GM19328 (cell line): ENCODE data around the gene PLXNA2.

Source experiments
- ATAC-seq: cut with Tn5 transposase; IDR thresholded peaks from one replicate; pipeline ENCODE4 v1.9.1; 2021; ENCODE audit warnings: mild to moderate bottlenecking, moderate library complexity; ENCODE audit not compliant: unreplicated experiment

PLXNA2 gene

GRCh38 chr1:207985996-207986395 is 258.2 kb downstream of the PLXNA2 start:
- ATAC-seq = no peak

DNA sequence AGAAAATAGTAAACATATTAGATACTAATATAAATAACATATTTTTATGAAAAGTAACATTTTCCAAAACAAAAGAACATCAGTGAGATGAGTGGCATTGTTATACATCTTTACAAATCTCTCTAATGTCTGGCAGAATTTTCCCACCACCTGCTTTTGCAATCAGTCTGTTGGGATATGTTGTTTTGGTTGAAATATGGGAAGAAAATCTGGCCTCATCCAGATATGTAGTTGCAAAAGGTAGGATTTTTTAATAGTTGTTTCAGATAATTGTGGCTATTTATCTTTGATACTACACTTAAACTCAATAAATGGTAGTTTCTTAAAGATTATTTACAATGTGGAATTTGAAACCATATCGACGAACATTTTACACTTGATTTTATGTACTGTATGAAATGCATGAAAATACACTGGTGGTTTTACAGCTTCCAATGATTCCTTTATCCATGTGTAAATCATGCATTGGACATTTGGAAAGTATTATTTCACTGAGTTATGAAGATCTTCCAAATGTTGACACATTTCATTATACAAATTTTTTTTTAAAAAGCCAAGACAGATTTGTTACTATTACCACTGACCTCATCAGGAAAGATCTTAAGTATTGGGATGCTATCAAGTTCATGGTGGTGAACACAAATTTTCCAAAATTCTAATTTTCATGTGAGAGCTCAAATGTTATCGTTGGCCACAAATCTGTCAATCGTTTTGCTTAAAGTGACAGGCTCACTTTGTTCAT is 259.2 kb downstream of the PLXNA2 start:
- no peak for ATAC-seq

DNA sequence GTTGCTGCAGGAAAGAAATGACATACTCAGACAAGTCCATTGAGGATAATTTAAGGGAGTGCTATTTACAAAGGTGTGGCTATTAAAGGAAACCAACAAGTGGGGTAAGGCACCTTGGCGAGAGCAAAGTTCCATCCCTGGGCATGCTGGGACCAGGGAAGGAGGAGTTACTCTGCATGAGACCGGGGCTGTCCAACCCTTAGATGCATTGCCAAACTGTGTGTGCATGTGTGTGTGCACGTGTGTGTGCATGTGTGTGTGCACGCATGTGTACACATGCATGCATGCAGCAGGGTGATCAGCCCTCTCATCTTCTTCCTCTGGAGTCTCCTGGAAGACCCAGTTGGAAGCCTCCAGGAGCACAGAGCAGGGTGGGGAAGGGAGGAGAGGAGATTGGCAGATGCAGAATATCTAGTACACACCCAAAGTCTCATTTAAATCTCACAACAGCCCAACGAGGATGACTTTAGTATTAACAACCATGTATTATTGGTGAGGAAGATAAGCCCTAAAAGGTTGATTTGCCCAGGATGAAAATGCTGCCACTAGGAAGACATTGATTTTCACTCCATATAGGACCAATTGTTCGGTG is 261.0 kb downstream of the PLXNA2 start:
- ATAC-seq = no peak

DNA sequence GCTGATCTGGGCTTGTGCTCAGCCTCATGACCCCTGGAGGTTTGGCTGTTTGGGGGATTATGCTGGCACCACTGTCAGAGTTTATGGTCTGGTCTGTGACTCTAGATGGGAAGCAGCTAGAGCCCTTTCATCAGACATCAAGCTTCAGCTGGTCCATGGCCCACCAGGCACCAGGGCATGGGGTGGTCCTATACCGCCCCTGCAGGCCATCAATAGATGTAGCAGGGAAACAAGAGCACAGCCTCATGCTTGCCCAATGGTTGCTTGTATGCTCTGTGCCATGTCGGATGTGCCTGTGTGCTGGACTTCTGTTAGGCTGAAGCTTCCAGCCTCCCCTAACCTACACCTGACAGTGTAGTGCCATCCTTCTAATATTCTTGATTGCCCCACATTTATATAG is 262.2 kb downstream of the PLXNA2 start:
- ATAC-seq = peak; percentile 75

GRCh38 chr1:207978441-207978840 is 265.7 kb downstream of the PLXNA2 start:
- ATAC-seq = no peak

DNA sequence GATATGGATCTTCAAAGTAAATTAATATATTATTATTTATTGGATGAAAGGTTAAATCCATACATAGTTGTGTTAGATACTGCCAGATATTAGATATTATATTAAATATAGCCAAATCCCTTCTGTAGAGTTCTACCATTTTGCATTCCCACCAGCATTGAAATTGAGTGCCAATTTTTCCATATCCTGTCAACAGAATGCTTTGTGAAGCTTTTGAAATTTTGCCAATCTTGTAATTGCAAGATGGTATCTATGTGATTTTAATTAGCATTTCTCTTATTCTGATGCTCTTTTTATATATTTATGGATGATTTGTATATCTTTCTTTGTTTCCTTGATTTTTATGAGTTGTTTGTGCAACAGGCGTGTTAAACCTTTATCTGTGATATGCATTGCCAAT is 266.3 kb downstream of the PLXNA2 start:
- ATAC-seq = no peak

- ATAC-seq = no peak
Measured at GRCh38 chr1:207973898-207974568, 270.2 kb downstream of the PLXNA2 start.

DNA sequence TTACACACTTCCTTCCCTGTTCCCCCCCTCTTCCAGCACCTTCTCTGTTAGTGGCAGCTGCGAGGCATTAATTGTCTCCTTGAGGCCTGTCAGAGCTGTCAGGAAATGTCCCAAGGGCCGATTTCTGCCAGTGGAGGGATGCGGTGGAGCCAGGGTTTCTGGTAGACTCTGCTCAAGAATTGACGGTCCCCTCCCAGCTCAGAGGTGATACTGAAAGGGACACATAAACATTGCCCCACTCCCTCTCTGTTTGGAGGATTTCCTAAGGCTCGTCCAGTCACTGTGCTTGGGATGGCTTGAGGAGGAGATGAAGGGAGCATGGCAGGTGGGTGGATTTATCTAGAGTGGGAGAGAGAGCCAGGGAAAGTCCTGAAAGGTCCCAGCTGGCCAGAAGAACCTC is 271.8 kb downstream of the PLXNA2 start:
- no peak for ATAC-seq
